Hematopoietic multipotent progenitor cell treated with erythropoietin and hydrocortisone succinate and interleukin-3 and kit ligand, for 17 days (in vitro differentiated cells): ENCODE data around the gene PKN1.
A peak's percentile ranks its signal among the peaks of the same experiment; 100 is the strongest.
"Not testable (repeated sequence)": the region's sequence is repeated elsewhere in the genome, so short reads cannot be mapped to it uniquely, and the experiment has no call there.

Experiments used
- DNase-seq: peaks from one replicate; pipeline ENCODE4 v3.0.0-alpha.2; 2015; ENCODE audit warnings: low spot score

PKN1 gene

GRCh38 chr19:14487370-14488125 is 54.4 kb downstream of the PKN1 start:
- DNase-seq: no peak

DNA sequence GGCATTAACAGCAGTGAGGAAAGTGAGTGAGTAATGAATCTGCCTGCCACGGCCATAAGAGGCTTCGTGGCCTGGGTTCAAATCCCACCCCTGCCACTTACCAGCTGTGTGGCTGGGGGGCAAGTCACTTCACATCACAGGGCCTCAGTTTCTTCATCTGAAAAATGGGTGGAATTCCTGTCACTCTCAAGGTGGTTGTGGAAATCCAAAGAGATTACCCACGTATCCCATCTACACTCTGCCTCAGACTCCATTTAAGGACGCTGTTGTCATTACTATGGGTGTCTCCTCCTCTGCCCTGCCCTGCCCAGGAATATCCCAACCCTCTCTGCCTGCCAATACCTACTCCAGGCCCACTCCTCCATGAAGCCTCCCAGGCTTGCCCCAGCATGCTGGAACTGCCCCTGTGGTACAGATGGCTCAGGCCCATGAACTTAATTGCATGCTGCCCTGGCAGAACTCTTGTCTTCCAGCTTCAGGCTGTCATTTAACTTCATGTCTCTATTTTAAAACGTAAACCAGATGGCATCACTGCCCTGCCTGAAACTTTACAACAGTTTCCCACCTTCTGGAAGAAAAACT is 59.7 kb downstream of the PKN1 start:
- no peak for DNase-seq

- no peak for DNase-seq
Observed at GRCh38 chr19:14494411-14494810, 61.3 kb downstream of the PKN1 start.

- no peak for DNase-seq
Observed at GRCh38 chr19:14494910-14495671, 62.0 kb downstream of the PKN1 start.

DNA sequence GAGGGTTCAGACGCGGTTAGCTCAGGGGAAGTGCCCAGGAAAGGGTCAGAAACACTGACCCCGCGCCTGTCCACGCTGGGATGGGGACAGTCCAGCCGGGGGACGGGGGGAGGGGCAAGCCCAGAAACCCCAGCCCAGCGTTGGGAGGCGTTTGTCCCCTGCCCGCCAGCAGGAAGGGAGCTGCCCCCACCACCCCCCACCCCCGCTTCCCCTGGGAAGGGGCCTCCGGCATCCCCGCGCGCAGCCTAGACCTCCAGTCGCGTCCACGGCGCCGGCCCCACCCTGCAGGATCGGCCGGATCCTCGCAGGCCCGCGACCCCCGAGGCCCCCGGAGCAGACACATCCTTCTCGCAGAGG is 62.5 kb downstream of the PKN1 start:
- no peak for DNase-seq

DNA sequence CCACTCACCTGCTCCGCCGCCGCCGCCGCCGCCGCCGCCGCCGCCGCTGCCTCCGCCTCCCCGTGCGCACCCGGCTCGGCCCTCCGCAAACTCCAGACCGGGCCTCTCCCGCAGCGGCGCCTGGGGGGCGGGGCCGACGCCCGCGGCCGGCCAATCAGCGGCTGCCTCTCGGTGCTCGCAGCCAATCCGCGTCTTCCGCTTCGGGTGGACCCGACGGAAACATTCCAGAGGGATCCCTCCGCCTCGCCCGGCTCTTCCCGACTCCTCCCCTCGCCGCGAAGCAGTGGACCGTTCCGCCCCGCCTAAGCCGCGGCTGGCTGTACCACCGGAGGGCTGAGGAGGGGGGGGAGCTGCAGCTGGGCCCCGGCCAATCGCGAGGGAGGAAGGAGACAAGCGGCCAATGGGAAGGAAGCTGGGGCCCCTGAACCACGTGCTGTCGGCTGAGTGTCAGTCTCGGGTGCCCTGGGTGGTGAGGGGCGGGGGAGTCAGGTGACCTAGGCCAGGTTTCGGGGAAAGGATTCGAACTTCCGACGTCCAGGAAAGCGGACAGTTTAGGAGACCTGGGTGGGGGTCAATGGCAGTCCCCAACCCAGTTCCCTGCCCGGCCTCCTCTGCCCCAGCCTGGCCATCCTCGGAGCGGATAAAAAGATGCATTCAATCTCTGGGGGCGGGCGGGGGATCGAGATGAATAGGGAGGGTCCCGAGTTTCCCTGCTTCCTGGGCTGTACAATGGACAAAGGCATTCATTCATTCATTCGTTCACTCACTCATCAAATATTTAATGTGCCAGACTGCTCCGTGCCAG is 63.1 kb downstream of the PKN1 start, which contains the start of gene GIPC1:
Gene GIPC1 (minus strand): TSS at position 99 of the 805 bp plus-strand sequence. CDS start 13,151 bp downstream, outside the sequence.
- DNase-seq: peak; percentile 84

DNA sequence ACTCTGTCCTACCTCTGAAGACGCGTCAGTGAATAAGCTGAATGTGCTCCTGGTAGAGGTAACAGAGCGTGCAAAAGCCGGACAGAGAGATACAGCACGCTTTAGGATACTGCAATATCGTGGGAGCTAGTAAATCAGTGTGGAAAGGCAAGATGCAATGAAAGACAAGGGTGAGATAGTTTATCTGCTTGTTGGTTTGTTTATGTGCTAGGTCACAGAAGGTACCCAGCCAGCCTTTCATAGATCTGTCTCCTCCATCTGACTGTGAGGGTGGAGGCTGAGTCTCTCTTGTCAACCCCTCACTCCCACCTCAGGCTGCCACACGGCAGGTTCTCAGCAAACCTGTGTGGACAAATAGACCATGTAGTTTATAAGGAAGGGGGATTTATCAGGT is 63.7 kb downstream of the PKN1 start:
- no peak for DNase-seq

DNA sequence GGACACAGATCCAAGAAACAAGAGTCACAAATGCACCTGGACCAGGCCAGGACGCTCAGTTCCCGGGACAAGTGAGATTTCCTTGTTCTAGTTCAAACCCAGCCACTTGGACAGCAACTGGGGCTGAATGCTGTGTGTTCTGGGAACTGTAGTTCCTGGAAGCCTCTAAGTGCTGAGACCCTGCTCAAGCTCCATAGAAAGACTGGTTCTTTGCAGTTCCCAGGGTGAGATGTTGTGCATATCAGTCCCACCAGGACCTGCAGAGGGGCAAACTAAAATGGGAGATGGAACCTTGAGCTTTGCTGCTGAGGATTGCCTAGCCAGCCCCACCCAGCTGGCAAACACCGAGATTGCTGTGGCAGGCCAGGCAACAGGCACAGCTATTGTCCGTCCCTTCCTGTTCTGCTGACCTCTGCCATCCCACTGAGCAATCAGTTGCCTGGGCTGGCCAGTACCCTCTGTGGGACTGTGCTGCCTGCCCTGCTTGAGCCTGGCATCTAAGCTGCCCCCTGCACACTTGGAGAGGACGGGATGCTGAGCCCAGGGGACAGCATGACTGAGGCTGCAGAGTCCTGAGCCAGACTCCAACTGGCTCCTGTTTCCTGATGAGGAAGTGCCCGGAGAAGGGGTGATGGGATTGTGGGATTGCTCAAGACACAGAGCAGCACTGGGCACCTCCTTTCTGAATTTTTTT is 64.3 kb downstream of the PKN1 start:
- no peak for DNase-seq

GRCh38 chr19:14502334-14503092 is 69.4 kb downstream of the PKN1 start:
- DNase-seq: no peak

DNA sequence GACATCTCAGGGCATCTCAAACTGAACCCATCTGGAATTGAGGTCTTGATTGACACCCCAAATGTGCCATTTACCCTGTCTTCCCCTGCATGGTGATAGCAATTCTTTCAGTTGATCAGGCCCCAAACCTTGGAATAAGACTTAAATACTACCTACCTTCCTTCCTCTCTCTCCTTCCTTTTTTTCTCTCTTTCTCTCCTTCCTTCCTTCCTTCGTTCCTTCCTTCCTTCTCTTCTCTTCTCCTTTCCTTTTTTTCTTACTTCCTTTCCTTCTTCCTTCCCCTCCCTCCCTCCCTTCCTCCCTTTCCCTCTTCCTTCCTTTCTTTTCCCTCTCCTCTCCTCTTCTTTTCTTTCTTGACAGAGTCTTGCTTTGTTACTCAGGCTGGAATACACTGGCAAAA is 70.2 kb downstream of the PKN1 start:
- no peak for DNase-seq

- not testable (repeated sequence) for DNase-seq
Observed at GRCh38 chr19:14504575-14504974, 71.5 kb downstream of the PKN1 start.

GRCh38 chr19:14505488-14506239 is 72.6 kb downstream of the PKN1 start:
- DNase-seq: peak; percentile 78

- no peak for DNase-seq
Observed at GRCh38 chr19:14507704-14508542, 74.8 kb downstream of the PKN1 start.

DNA sequence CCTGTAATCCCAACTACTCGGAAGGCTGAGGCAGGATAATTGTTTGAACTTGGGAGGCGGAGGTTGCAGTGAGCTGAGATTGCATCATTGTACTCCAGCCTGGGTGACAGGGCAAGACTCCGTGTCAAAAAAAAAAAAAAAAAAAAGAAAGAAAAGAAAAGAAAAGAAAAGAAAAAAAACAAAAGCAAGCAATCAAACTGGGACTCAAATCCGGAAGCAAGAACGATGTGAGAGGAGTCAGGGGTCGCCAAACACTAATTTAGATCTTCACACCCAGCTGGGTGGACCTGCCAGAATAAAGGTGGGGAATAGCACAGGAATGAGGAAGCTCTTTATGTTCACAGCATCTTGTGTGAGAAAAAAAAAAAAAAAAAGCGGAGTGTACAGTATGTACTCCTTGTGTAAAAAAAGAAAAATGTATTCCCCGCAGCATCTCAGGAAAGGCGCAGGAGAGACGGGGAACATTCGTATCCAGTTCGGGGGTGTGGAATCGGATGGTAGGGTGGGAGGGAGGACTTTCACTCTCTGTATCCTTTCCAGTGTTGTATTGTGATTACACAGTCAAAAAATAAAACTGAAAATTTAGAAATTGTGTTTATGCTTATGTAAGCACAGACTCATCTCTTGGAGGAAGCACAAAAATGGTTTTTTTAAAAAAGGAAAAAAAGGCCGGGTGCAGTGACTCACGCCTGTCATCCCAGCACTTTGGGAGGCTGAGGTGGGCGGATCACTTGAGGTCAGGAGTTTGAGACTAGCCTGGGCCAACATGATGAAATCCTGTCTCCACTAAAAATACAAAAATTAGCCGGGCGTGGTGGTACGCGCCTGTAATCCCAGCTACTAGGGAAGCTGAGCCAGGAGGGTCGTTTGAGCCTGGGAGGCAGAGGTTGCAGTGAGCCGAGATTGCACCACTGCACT is 77.5 kb downstream of the PKN1 start:
- no peak for DNase-seq

DNA sequence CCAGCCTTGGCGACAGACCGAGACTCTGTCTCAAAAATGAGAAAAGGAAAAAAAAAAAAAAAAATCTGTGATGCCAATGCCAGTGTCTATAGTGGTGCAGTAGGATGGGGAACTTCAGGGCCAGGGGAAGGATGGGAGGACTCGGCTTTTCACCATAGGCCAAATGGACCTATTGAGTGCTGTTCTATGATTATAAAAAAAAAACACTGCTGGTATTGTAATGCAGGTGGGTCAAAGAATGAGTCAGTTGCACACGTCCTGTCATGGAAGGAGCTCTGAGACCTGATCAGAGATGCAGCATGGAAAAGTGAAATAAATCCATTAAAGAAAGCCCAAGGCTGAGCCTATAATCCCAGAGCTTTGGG is 78.1 kb downstream of the PKN1 start:
- DNase-seq: no peak

GRCh38 chr19:14512406-14512961 is 79.4 kb downstream of the PKN1 start:
- no peak for DNase-seq

DNA sequence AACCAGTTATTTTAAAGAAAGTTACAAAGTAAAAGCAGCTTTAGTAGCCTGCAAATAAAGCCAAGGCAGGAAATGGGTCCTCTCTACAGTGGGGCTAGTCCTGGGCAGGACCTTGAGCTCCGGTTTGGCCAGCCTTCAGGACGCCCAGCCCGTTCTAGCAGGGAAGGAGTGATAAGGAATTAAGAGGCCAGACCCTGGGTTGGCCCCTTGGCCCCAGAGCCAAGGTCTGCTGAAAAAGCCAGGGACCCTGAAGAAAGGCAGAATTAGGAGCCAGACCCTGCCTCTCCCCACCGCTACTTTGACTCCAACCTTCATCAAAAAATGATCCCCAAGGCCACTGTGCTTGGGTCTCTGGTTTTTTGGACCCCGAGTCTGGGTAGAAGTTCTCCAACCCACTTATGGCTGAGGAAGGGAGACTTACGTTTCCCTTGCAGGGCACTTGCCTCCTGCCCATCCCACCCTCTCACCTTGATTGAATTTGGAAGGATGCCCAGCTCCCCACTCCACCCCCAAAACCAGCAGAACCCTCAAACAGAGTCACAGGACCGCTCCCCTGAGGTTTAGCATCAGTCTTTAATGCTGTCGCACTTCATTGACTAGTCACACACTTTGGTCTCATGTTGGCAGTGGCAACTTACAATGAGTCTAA is 81.2 kb downstream of the PKN1 start:
- no peak for DNase-seq
